GM12878 (cell line): ENCODE measurements around the gene PDE6A. TPM values are rescaled to one million over a fixed set of nuclear protein-coding genes. Genes with fewer than 3 reads are reported as not detected.

Source experiments
- ATAC-seq: fragments of 200-7000 bp; cut with Tn5 transposase; 3 replicates; pipeline ENCODE4 v1.9.1; 2020; ENCODE audit warnings: mild to moderate bottlenecking, moderate library complexity
- BruUV-seq: library from RNA; stranded (reverse); fragments of 400-500 nt; replicated peaks from 2 replicates; lab custom pipeline; 2021; lab: Mats Ljungman, UMichigan
- CTCF ChIA-PET: fragments of 300-600 bp; sonication (Branson Sonifier 250); formaldehyde crosslinking; extraction: SDS; loops from one replicate; lab custom pipeline; 2021; ENCODE audit warnings: inconsistent platforms; lab: Yijun Ruan, JAX
- POLR2A ChIA-PET: fragments of 350-600 bp; formaldehyde crosslinking; extraction: SDS; loops from one replicate; lab custom pipeline; 2021; ENCODE audit warnings: inconsistent platforms; lab: Charles Lee
- RAD21 ChIA-PET: fragments of 300-600 bp; sonication (Branson Sonifier 250); formaldehyde crosslinking; loops from one replicate; lab custom pipeline; 2023; ENCODE audit warnings: antibody characterized with exemption; ENCODE audit not compliant: unreplicated experiment; lab: Charles Lee
- SMC1A ChIA-PET: fragments of 300-600 bp; sonication (Branson Sonifier 250); formaldehyde crosslinking; loops from one replicate; lab custom pipeline; 2023; ENCODE audit not compliant: unreplicated experiment, uncharacterized antibody; lab: Charles Lee
- DNase-seq: peaks from one replicate; pipeline ENCODE4 v3.0.0-alpha.2; 2011; ENCODE audit warnings: low read depth, low spot score
- FAIRE-seq: peaks from 3 replicates; lab custom pipeline; 2011; peaks lifted over from hg19 to GRCh38; lab: Jason Lieb, UNC
- H2AFZ ChIP-seq: 2 replicates; pipeline ENCODE4 v1.6.0; 2011; ENCODE audit warnings: low read depth, low read length, control low read depth; ENCODE audit not compliant: control insufficient read depth
- H3K27ac ChIP-seq: 2 replicates; pipeline ENCODE4 v1.5.1; 2011; ENCODE audit warnings: control low read depth; ENCODE audit not compliant: control insufficient read depth, insufficient read depth
- H3K27me3 ChIP-seq, 2 experiments: replicated peaks in 1 of 2; 2 replicates each; pipeline versions ENCODE4 v1.6.0 to v1.6.1; 2011; ENCODE audit warnings: low read length in 1 of 2; ENCODE audit not compliant: control insufficient read depth in 2 of 2, insufficient read depth in 2 of 2
- H3K36me3 ChIP-seq, 2 experiments: 2 replicates each; pipeline ENCODE4 v1.5.1; 2011; ENCODE audit warnings: low read length in 1 of 2; ENCODE audit not compliant: control insufficient read depth in 2 of 2, insufficient read depth in 2 of 2
- H3K4me1 ChIP-seq: 2 replicates; pipeline ENCODE4 v1.6.1; 2011; ENCODE audit warnings: mild to moderate bottlenecking, low read length, moderate library complexity, mixed read lengths; ENCODE audit not compliant: control insufficient read depth, insufficient read depth
- H3K4me2 ChIP-seq: 2 replicates; pipeline ENCODE4 v1.6.0; 2011; ENCODE audit warnings: control low read depth; ENCODE audit not compliant: control insufficient read depth, insufficient read depth
- H3K4me3 ChIP-seq: fragments of 200-600 bp; sonication (generic); 2 replicates; pipeline ENCODE4 v1.5.1; 2016
- H3K79me2 ChIP-seq: 2 replicates; pipeline ENCODE4 v1.6.0; 2011; ENCODE audit warnings: low read length; ENCODE audit not compliant: control insufficient read depth, insufficient read depth
- H3K9ac ChIP-seq: 2 replicates; pipeline ENCODE4 v1.8.0; 2011; ENCODE audit warnings: low read length, control low read depth, mixed read lengths; ENCODE audit not compliant: control insufficient read depth, insufficient read depth
- H3K9me3 ChIP-seq: replicated peaks from 3 replicates; pipeline ENCODE4 v1.5.1; 2011; ENCODE audit warnings: mild to moderate bottlenecking, low read length; ENCODE audit not compliant: control insufficient read depth, insufficient read depth
- H4K20me1 ChIP-seq: 2 replicates; pipeline ENCODE4 v1.6.0; 2011; ENCODE audit not compliant: control insufficient read depth, insufficient read depth
- CBFB ChIP-seq: IDR thresholded peaks from 2 replicates; pipeline ENCODE4 v1.6.1; 2016; ENCODE audit warnings: antibody characterized with exemption, low read depth
- CBX5 ChIP-seq: sonication (generic); IDR thresholded peaks from 2 replicates; pipeline ENCODE4 v1.6.1; 2016; ENCODE audit warnings: low read depth, moderate library complexity, mild to moderate bottlenecking, inconsistent platforms
- EGR1 ChIP-seq, 2 experiments: IDR thresholded peaks; 1 replicate in 1 of 2; 2 replicates in 1 of 2; pipeline ENCODE4 v1.6.1; 2011 to 2012; ENCODE audit warnings: low read depth in 2 of 2, low read length in 2 of 2, borderline replicate concordance in 1 of 2, mild to moderate bottlenecking in 1 of 2, moderate library complexity in 1 of 2
- FOXM1 ChIP-seq: IDR thresholded peaks from 2 replicates; pipeline ENCODE4 v1.6.1; 2012; ENCODE audit warnings: low read depth, mild to moderate bottlenecking, inconsistent platforms, low read length, moderate library complexity
- HDAC2 ChIP-seq: fragments of 200-600 bp; sonication (generic); IDR thresholded peaks from 2 replicates; pipeline ENCODE4 v1.6.1; 2017
- HDGF ChIP-seq: fragments of 450-650 bp; IDR thresholded peaks from 2 replicates; pipeline ENCODE4 v1.6.1; 2016; ENCODE audit warnings: antibody characterized with exemption
- MEF2B ChIP-seq: fragments of 450-650 bp; IDR thresholded peaks from 2 replicates; pipeline ENCODE4 v1.6.1; 2018; ENCODE audit warnings: mild to moderate bottlenecking, moderate library complexity; ENCODE audit not compliant: partially characterized antibody, poor library complexity, severe bottlenecking
- PML ChIP-seq: IDR thresholded peaks from 2 replicates; pipeline ENCODE4 v1.6.1; 2012; ENCODE audit warnings: low read length, inconsistent platforms
- POU2F2 ChIP-seq: IDR thresholded peaks from 3 replicates; pipeline ENCODE4 v1.6.1; 2011; ENCODE audit warnings: low read depth, mild to moderate bottlenecking, low read length, borderline replicate concordance
- SPI1 ChIP-seq: IDR thresholded peaks from 2 replicates; pipeline ENCODE4 v1.6.1; 2011; ENCODE audit warnings: low read depth, mild to moderate bottlenecking, low read length, moderate library complexity, borderline replicate concordance; ENCODE audit not compliant: insufficient read depth
- STAT1 ChIP-seq: fragments of 450-650 bp; conservative IDR thresholded peaks from 2 replicates; pipeline ENCODE4 v1.6.1; 2014; ENCODE audit warnings: antibody characterized with exemption, mild to moderate bottlenecking
- TBL1XR1 ChIP-seq: IDR thresholded peaks from 2 replicates; pipeline ENCODE4 v1.6.1; 2012; ENCODE audit warnings: low read depth, low read length, improper control_type of control experiment
- YBX1 ChIP-seq: fragments of 450-650 bp; IDR thresholded peaks from 2 replicates; pipeline ENCODE4 v1.6.1; 2016; ENCODE audit warnings: antibody characterized with exemption
- ZNF24 ChIP-seq: fragments of 450-650 bp; IDR thresholded peaks from 2 replicates; pipeline ENCODE4 v1.6.1; 2017; ENCODE audit warnings: antibody characterized with exemption, mild to moderate bottlenecking
- WGBS: methylation state at CpG from one replicate; pipeline ENCODE4 v1.1.6; 2016; ENCODE audit warnings: low lambda C conversion rate; ENCODE audit not compliant: insufficient replicate concordance, insufficient coverage; ENCODE audit errors: missing lambda C conversion rate; 5-methylcytosine and 5-hydroxymethylcytosine counted together
- in situ Hi-C: fragments of 300-500 bp; cut with MboI; formaldehyde crosslinking; loops from 9 replicates; pipeline ENCODE4 v1.14.3; 2018; ENCODE audit warnings: mixed read lengths
- intact Hi-C: fragments of 100-400 bp; cut with micrococcal nuclease; formaldehyde crosslinking; loops from one replicate; pipeline ENCODE4 v1.14.2; 2022; ENCODE audit not compliant: unreplicated experiment
- polyA plus RNA-seq, 11 experiments: library from polyadenylated mRNA; depleted of rRNA in 4 of 11; unstranded in 6 of 11; stranded (reverse) in 5 of 11; fragments of >200 nt; fragmentation: Nextera tagmentation in 4 of 11; fragmentation: Illumina TruSeq in 1 of 11; extraction: Ambion mirVana in 4 of 11; extraction: Trizol in 1 of 11; gene quantifications; 1 replicate in 1 of 11; 2 replicates in 10 of 11; pipeline versions ENCODE4 v1.2.1 to v1.2.3, GENCODE V29; 2011 to 2016; ENCODE audit warnings: inconsistent platforms in 2 of 11, missing spikeins in 2 of 11, low read depth in 1 of 11
- total RNA-seq, 4 experiments: library from RNA; depleted of rRNA in 3 of 4; stranded (reverse); fragments of >200 nt in 3 of 4; fragmentation: Illumina TruSeq in 1 of 4; extraction: Trizol in 1 of 4; gene quantifications; 2 replicates each; pipeline versions ENCODE4 v1.2.1 to v1.2.3, GENCODE V29; 2013 to 2021
- TF ChIP-seq, protein P1 (sequence below): fragments of 450-650 bp; IDR thresholded peaks from 2 replicates; pipeline ENCODE4 v1.6.1; 2017; ENCODE audit warnings: mild to moderate bottlenecking, moderate library complexity
- TF ChIP-seq, protein P2 (sequence below): fragments of 450-650 bp; formaldehyde crosslinking; IDR thresholded peaks from 2 replicates; pipeline ENCODE4 v1.4.0; 2020; ENCODE audit warnings: mild to moderate bottlenecking, moderate library complexity

The PDE6A gene
- total and polyA plus RNA-seq, 10 of the 15 experiments (the other 5 are each of a cell fraction or from before 2014, with no cell fraction given): 0.05 to 0.26 TPM; not detected in 8

DNA sequence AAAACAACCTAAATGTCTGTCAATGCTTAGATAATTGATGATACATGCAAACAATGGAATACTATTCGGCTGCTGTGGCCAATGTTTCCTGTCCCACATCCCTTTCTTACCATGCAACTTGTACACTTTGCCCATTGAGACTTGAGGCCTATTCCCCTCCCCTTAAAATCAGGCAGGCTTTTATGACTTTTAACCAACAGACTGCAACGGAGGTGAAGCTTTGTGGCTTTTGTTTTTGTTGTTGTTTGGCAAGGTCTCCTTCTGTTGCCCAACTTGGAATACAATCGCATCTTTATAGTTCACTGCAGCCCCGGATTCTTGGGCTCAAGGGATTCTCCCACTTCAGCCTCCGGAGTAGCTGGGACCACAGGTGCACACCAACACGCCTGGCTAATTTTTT is 10.2 kb upstream of the PDE6A start (continued):
- TF ChIP-seq STAT1: no peak

DNA sequence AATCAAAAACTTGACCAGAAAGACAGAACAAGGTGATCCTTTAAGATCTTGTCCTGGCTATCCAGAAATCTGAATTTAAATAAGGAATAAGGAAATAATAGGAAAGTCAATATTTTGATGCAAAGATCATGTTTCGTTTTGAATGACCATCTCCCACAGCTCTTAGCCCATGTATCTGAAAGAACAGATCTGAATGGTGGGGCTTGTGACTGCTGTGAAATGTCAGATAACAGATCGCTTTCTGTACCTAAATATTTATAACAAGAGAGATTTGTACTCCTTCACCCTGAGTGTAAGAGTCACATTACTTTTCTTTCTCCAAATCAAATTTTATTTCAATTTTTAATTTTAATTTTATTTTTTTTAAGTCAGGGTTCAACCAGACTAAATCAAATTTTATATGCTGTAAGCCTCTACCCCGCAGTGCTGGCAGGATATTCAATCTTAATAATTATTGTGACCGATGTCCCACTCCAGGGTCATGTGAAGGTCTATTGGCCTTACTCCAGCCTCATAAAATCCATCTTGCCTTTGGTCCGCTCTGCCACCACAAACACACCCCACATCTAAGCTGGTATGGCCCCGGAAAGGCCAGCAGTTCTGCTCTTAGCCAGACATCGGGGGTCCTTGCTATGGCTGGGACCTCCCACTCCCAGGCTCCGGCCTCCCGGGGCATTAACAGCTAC is 9.0 kb upstream of the PDE6A start:
- no peak for FAIRE-seq
- no peak overlapping the region for H3K27ac ChIP-seq
- no peak overlapping the region for H3K4me3 ChIP-seq
- H2AFZ ChIP-seq: no peak overlapping the region
- ATAC-seq: no peak
- intact Hi-C loops: no loop called here
- no peaks in the 10 kb centered on the region for H3K79me2 ChIP-seq
- H3K9me3 ChIP-seq: no peaks in the 10 kb centered on the region
- in situ Hi-C loops: no loop called here
- no peaks in the 10 kb centered on the region for H3K36me3 ChIP-seq
- no peaks in the 10 kb centered on the region for H3K4me1 ChIP-seq
- no peaks in the 10 kb centered on the region for H4K20me1 ChIP-seq
- ChIA-PET CTCF (no interaction called here), RAD21 (no interaction called here), SMC1A (no interaction called here), POLR2A (no interaction called here)
- 74% methylated on average over 9 of the region's 9 CpGs for WGBS
- DNase-seq: no peak
- TF ChIP-seq PML: no peak
- TF ChIP-seq EGR1 (IDR thresholded peaks at IDR 0.05; ENCODE audit: borderline replicate concordance in 1 of 2, low read depth in 2 of 2, low read length in 2 of 2): no peak
- no peak for TF ChIP-seq ZNF24
- no peak for TF ChIP-seq POU2F2
- no peak for TF ChIP-seq HDAC2
- TF ChIP-seq FOXM1: no peak
- TF ChIP-seq SPI1: no peak
- no peak for TF ChIP-seq HDGF
- TF ChIP-seq, protein P1, sequence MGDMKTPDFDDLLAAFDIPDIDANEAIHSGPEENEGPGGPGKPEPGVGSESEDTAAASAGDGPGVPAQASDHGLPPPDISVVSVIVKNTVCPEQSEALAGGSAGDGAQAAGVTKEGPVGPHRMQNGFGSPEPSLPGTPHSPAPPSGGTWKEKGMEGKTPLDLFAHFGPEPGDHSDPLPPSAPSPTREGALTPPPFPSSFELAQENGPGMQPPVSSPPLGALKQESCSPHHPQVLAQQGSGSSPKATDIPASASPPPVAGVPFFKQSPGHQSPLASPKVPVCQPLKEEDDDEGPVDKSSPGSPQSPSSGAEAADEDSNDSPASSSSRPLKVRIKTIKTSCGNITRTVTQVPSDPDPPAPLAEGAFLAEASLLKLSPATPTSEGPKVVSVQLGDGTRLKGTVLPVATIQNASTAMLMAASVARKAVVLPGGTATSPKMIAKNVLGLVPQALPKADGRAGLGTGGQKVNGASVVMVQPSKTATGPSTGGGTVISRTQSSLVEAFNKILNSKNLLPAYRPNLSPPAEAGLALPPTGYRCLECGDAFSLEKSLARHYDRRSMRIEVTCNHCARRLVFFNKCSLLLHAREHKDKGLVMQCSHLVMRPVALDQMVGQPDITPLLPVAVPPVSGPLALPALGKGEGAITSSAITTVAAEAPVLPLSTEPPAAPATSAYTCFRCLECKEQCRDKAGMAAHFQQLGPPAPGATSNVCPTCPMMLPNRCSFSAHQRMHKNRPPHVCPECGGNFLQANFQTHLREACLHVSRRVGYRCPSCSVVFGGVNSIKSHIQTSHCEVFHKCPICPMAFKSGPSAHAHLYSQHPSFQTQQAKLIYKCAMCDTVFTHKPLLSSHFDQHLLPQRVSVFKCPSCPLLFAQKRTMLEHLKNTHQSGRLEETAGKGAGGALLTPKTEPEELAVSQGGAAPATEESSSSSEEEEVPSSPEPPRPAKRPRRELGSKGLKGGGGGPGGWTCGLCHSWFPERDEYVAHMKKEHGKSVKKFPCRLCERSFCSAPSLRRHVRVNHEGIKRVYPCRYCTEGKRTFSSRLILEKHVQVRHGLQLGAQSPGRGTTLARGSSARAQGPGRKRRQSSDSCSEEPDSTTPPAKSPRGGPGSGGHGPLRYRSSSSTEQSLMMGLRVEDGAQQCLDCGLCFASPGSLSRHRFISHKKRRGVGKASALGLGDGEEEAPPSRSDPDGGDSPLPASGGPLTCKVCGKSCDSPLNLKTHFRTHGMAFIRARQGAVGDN: no peak
- TF ChIP-seq, protein P2, sequence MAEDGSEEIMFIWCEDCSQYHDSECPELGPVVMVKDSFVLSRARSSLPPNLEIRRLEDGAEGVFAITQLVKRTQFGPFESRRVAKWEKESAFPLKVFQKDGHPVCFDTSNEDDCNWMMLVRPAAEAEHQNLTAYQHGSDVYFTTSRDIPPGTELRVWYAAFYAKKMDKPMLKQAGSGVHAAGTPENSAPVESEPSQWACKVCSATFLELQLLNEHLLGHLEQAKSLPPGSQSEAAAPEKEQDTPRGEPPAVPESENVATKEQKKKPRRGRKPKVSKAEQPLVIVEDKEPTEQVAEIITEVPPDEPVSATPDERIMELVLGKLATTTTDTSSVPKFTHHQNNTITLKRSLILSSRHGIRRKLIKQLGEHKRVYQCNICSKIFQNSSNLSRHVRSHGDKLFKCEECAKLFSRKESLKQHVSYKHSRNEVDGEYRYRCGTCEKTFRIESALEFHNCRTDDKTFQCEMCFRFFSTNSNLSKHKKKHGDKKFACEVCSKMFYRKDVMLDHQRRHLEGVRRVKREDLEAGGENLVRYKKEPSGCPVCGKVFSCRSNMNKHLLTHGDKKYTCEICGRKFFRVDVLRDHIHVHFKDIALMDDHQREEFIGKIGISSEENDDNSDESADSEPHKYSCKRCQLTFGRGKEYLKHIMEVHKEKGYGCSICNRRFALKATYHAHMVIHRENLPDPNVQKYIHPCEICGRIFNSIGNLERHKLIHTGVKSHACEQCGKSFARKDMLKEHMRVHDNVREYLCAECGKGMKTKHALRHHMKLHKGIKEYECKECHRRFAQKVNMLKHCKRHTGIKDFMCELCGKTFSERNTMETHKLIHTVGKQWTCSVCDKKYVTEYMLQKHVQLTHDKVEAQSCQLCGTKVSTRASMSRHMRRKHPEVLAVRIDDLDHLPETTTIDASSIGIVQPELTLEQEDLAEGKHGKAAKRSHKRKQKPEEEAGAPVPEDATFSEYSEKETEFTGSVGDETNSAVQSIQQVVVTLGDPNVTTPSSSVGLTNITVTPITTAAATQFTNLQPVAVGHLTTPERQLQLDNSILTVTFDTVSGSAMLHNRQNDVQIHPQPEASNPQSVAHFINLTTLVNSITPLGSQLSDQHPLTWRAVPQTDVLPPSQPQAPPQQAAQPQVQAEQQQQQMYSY (CRISPR knock-in tag): no peak
- no peak for TF ChIP-seq CBX5
- TF ChIP-seq CBFB: no peak
- TF ChIP-seq YBX1: no peak
- no peak for TF ChIP-seq MEF2B
- TF ChIP-seq TBL1XR1: no peak
- H3K27me3 ChIP-seq: no peaks in the 10 kb centered on the region; a peak in 2 of 4 replicates
- H3K9ac ChIP-seq: no peak overlapping the region
- no TSS peak for BruUV-seq
- no peak overlapping the region for H3K4me2 ChIP-seq
